Gastrocnemius medialis (tissue), 4 donors: ENCODE measurements around the gene TWF1.

Source experiments
- POLR2A ChIP-seq, 2 donors: fragments of 450-650 bp; IDR thresholded peaks; one replicate each; pipeline ENCODE4 v1.6.1; 2017; ENCODE audit warnings: antibody characterized with exemption in 2 of 2, mild to moderate bottlenecking in 2 of 2, moderate library complexity in 2 of 2
- TF ChIP-seq, protein P1 (sequence below), 5 experiments: fragments of 450-650 bp in 3 of 5; fragments of 200-600 bp in 2 of 5; sonication (generic) in 2 of 5; IDR thresholded peaks in 4 of 5; conservative IDR thresholded peaks in 1 of 5; 1 replicate in 4 of 5; 2 replicates in 1 of 5; pipeline ENCODE4 v1.5.1; 2016 to 2019; ENCODE audit warnings: antibody characterized with exemption in 5 of 5, mild to moderate bottlenecking in 3 of 5, moderate library complexity in 3 of 5

DNA sequence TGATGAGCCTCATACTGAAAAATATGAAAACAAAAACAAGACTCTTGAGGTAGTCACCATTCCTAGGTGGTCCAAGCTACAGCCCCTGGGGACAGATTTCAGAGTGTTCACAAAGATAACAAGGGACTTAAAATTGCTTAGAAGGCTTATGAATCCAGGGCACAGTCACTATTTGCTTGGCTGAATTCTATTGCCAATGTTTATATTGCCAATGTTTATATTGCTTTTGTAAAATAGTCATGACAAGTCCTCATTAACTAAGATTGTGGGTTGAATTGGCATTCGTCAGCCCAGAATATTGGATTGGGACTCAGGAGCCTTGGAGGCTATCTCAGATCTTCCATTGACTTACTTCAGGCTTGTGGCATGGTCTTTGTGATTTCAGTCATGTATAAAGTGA lies 36.1 kb upstream of the TWF1 start:
- TF ChIP-seq, protein P1, sequence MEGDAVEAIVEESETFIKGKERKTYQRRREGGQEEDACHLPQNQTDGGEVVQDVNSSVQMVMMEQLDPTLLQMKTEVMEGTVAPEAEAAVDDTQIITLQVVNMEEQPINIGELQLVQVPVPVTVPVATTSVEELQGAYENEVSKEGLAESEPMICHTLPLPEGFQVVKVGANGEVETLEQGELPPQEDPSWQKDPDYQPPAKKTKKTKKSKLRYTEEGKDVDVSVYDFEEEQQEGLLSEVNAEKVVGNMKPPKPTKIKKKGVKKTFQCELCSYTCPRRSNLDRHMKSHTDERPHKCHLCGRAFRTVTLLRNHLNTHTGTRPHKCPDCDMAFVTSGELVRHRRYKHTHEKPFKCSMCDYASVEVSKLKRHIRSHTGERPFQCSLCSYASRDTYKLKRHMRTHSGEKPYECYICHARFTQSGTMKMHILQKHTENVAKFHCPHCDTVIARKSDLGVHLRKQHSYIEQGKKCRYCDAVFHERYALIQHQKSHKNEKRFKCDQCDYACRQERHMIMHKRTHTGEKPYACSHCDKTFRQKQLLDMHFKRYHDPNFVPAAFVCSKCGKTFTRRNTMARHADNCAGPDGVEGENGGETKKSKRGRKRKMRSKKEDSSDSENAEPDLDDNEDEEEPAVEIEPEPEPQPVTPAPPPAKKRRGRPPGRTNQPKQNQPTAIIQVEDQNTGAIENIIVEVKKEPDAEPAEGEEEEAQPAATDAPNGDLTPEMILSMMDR (IDR thresholded peaks at IDR 0.05 in 4 of 5, conservative IDR thresholded peaks at IDR 0.05 in 1 of 5): no peak
- no peak for TF ChIP-seq POLR2A (IDR thresholded peaks at IDR 0.05)
